Gastroesophageal sphincter (tissue), 4 donors: Measurements from ENCODE around the gene THOC5. TPM values are rescaled to one million over a fixed set of nuclear protein-coding genes. Genes with fewer than 3 reads are reported as not detected.

Source experiments
- ATAC-seq: fragments of 150-250 bp; one replicate; pipeline ENCODE4 v1.9.1; 2016; ENCODE audit warnings: mild to moderate bottlenecking, moderate library complexity
- H3K27ac ChIP-seq, 4 donors: fragments of 200-600 bp; sonication (generic) in 3 of 4; 1 replicate in 3 of 4; 2 replicates in 1 of 4; pipeline ENCODE4 v1.5.1; 2016 to 2019
- H3K27me3 ChIP-seq: fragments of 200-600 bp; sonication (generic); one replicate; pipeline ENCODE4 v1.5.1; 2019
- H3K36me3 ChIP-seq, 2 donors: fragments of 200-600 bp; sonication (generic); one replicate each; pipeline ENCODE4 v1.5.1; 2019; ENCODE audit warnings: control low read depth in 1 of 2
- H3K4me1 ChIP-seq, 3 donors: fragments of 200-600 bp; sonication (generic); 1 replicate in 2 of 3; 2 replicates in 1 of 3; pipeline ENCODE4 v1.5.1; 2016 to 2019; ENCODE audit warnings: control low read depth in 2 of 3
- H3K4me3 ChIP-seq, 2 donors: fragments of 200-600 bp; sonication (generic); one replicate each; pipeline ENCODE4 v1.5.1; 2019; ENCODE audit warnings: mild to moderate bottlenecking in 1 of 2, moderate library complexity in 1 of 2
- H3K9me3 ChIP-seq, 3 donors: fragments of 200-600 bp; sonication (generic); one replicate each; pipeline ENCODE4 v1.5.1; 2017 to 2019; ENCODE audit warnings: control low read depth in 2 of 3
- CTCF ChIP-seq, 4 experiments: fragments of 200-600 bp in 2 of 4; fragments of 450-650 bp in 2 of 4; sonication (generic) in 1 of 4; IDR thresholded peaks; one replicate each; pipeline ENCODE4 v1.5.1; 2017 to 2019; ENCODE audit warnings: antibody characterized with exemption in 4 of 4, mild to moderate bottlenecking in 2 of 4, moderate library complexity in 2 of 4
- EP300 ChIP-seq: sonication (generic); formaldehyde crosslinking; IDR thresholded peaks from one replicate; pipeline ENCODE4 v1.6.1; 2017; ENCODE audit warnings: antibody characterized with exemption, mild to moderate bottlenecking
- POLR2A ChIP-seq, 2 donors: fragments of 450-650 bp; IDR thresholded peaks; one replicate each; pipeline ENCODE4 v1.6.1; 2017; ENCODE audit warnings: antibody characterized with exemption in 2 of 2, mild to moderate bottlenecking in 2 of 2, moderate library complexity in 1 of 2
- POLR2AphosphoS5 ChIP-seq: sonication (generic); formaldehyde crosslinking; IDR thresholded peaks from one replicate; pipeline ENCODE4 v1.6.1; 2017; ENCODE audit warnings: antibody characterized with exemption
- WGBS, 2 donors: methylation state at CpG; one replicate each; pipeline ENCODE4 v1.1.5; 2018; ENCODE audit warnings: low coverage in 1 of 2; 5-methylcytosine and 5-hydroxymethylcytosine counted together
- total RNA-seq, 4 donors: library from RNA; depleted of rRNA; stranded (reverse); fragments of >200 nt; gene quantifications; one replicate each; pipeline ENCODE4 v1.1.0, GENCODE V29; 2016

THOC5 gene
- total RNA-seq, 4 donors from 2014 or later, result 46.0 to 91.4 (median 58.2) TPM

DNA sequence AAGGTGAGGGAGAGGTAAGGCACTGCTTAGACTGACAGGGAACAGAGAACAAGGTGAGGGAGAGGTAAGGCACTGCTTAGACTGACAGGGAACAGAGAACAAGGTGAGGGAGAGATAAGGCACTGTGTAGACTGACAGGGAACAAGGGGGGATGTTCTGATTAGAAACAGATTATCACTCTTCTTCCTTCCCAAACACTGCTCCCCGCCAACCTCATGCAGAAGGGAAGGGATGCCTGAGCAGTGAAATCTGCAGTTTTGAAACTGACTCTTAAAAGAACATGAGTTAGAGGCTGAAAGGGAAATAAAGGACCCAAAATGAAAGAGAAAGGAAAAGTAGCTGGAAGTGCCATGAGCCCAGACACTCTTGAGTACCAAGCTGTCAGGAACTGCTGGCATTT is 43.7 kb downstream of the THOC5 start:
- Histone ChIP-seq H3K4me3 (no peak overlapping the region), H3K9me3 (no peaks in the 10 kb centered on the region), H3K36me3 (peaks cover 0 to 100% of the 10 kb centered on the region in 2 donors), H3K4me1 (no peaks in the 10 kb centered on the region), H3K27me3 (no peaks in the 10 kb centered on the region), H3K27ac (no peak overlapping the region)
- WGBS, 2 donors, result 71 to 92% methylated on average over 1 of the region's 1 CpG
- no peak for ATAC-seq
- TF ChIP-seq CTCF (IDR thresholded peaks at IDR 0.05) (no peak), POLR2A (IDR thresholded peaks at IDR 0.05) (no peak), POLR2AphosphoS5 (no peak), EP300 (no peak)

DNA sequence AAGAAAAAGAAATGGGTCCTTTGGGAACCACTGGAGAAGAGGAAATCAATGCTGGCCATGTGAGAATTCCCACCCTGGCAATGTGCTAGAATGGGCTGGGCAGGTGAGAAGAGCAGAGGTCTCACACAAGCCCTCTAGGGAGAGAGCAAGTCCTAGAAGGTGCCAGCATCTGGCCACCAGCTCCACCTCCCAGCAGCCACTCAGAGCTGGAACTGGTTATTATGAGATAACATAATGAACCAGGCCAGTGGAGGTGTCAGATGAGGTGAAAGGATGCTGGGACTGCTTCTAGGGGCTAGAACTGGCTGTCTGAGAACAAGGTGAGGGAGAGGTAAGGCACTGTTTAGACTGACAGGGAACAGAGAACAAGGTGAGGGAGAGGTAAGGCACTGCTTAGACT is 44.3 kb downstream of the THOC5 start:
- peaks cover 0 to 96% of the 10 kb centered on the region in 2 donors for H3K36me3 ChIP-seq
- no peak overlapping the region for H3K4me3 ChIP-seq
- H3K27me3 ChIP-seq, result no peaks in the 10 kb centered on the region
- no peak for ATAC-seq
- TF ChIP-seq POLR2AphosphoS5 (no peak), CTCF (IDR thresholded peaks at IDR 0.05) (no peak), POLR2A (IDR thresholded peaks at IDR 0.05) (no peak), EP300 (no peak)
- no peak overlapping the region for H3K27ac ChIP-seq
- no peaks in the 10 kb centered on the region for H3K9me3 ChIP-seq
- peaks cover 0 to 2% (median 0%) of the 10 kb centered on the region in 3 donors for H3K4me1 ChIP-seq

DNA sequence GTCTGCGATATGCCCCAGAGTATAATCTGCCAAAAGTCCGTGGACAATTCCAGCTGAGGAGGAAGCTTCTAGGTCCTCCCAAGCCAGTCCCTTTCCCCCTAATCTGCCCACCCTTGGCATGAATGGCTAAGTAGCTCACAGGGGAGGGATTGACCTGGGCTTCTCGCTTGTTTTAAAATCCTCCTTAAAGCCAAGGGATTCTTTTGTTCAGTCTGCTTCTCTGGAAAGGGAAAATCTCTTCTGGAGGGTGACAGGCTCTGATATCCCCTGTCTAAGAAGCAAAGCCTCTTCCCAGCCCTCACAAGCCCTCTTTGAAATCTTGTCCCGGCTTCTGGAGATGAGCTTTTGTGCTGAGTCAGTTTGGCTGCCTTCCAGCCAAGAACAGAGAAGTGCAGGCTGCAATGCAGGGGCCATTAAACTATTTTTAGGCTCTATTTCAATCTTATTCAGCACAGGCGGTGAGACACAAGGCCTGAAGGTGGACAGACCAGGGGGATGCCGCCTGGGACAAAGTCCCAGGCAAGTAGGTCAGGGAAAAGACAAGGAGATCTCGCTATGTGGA is 49.7 kb downstream of the THOC5 start:
- Histone ChIP-seq H3K27me3 (no peaks in the 10 kb centered on the region), H3K27ac (peak overlapping the region in 2 of 4 donors; percentile 24 to 48), H3K36me3 (peaks cover 0 to 59% of the 10 kb centered on the region in 2 donors), H3K9me3 (no peaks in the 10 kb centered on the region), H3K4me1 (peaks cover 0 to 12% (median 0%) of the 10 kb centered on the region in 3 donors), H3K4me3 (no peak overlapping the region)
- 57 to 63% methylated on average over 2 to 6 of the region's 7 CpGs for WGBS, 2 donors
- no peak for ATAC-seq
- no peak for TF ChIP-seq EP300
- TF ChIP-seq POLR2A (IDR thresholded peaks at IDR 0.05), result no peak
- no peak for TF ChIP-seq POLR2AphosphoS5
- TF ChIP-seq CTCF (IDR thresholded peaks at IDR 0.05), result no peak

DNA sequence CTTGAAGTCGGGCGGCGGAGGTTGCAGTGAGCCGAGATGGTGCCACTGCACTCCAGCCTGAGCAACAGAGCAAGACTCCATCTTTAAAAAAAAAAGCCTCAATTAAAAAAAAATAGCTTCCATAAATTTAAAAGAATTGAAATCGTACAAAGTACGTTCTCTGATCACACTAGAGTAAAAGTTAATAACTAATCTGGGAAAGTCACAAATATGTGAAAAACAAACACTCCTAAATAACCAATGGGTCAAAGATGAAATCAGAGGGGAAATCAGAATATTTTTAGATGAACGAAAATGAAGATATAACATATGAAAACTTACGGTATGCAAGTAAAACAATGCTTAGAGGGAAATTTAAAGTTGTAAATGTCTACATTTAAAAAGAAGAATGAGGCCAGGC is 53.7 kb downstream of the THOC5 start:
- Histone ChIP-seq H3K9me3 (no peaks in the 10 kb centered on the region), H3K4me1 (peaks cover 0 to 12% (median 0%) of the 10 kb centered on the region in 3 donors), H3K4me3 (no peak overlapping the region), H3K27ac (no peak overlapping the region), H3K27me3 (no peaks in the 10 kb centered on the region), H3K36me3 (peaks cover 0 to 19% of the 10 kb centered on the region in 2 donors)
- no peak for TF ChIP-seq CTCF (IDR thresholded peaks at IDR 0.05)
- TF ChIP-seq POLR2AphosphoS5, result no peak
- TF ChIP-seq EP300, result no peak
- TF ChIP-seq POLR2A (IDR thresholded peaks at IDR 0.05), result no peak
- WGBS, 2 donors, result 83 to 95% methylated on average over 3 to 8 of the region's 8 CpGs
- no peak for ATAC-seq

DNA sequence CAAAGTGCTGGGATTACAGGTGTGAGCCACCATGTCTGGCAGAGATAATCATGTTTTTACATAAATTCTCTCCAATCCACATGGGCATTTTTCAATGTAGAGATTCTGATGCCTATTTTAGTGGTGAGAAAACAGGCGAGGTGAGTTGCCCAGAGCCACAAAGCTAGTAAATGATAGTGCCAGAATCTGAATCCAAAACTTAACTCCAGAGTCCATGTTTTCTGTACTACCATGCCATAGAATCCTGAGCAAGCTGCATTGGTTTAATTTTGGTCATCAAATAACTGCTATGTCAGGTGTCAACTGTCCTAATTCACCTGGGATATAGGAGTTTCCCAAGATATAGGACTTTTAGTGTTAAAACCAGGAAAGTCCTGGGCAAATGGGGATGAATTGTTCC is 59.9 kb downstream of the THOC5 start:
- H3K4me3 ChIP-seq, result no peak overlapping the region
- no peaks in the 10 kb centered on the region for H3K36me3 ChIP-seq
- H3K4me1 ChIP-seq, result no peaks in the 10 kb centered on the region
- no peak overlapping the region for H3K27ac ChIP-seq
- H3K27me3 ChIP-seq, result no peaks in the 10 kb centered on the region
- H3K9me3 ChIP-seq, result peaks cover 0 to 5% (median 0%) of the 10 kb centered on the region in 3 donors
- WGBS, 2 donors, result 91% methylated on average over 1 of the region's 1 CpG; no CpG with 5 or more reads in 1 of the 2 donors
- TF ChIP-seq POLR2A (IDR thresholded peaks at IDR 0.05) (no peak), CTCF (IDR thresholded peaks at IDR 0.05) (no peak), EP300 (no peak), POLR2AphosphoS5 (no peak)
- no peak for ATAC-seq
